ENCODE results near the gene PLK2.

The PLK2 gene

DNA sequence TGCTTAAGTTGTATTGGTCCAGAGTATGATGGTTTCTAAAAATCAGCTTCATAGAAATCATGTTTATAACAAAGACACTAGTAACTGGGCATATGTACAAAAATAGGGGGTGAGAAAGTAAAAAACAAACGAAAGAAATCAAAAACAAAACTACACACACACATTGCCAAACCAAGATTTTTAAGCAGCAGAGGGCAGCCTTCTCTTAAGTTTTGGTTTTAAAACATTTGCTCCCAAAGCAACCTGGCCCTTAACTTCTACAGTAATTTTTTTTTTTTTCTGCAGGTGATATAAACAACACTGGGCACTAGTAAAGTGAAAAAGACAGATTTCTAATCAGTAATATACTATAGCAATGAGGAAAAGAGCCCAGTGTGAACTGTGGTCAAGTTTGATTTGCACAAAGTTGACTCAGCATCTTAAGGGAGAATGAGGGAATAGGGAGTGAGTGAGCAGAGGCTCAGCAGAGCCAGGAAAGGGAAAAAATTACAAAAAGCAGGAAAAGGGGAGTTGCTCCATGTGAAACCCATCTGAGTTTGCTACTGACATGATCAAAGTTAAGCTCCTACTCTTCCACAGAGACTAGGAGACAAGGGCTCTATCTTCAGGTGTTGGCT, 18.0 kb upstream of the PLK2 start:
- DNase-seq: no peak

DNA sequence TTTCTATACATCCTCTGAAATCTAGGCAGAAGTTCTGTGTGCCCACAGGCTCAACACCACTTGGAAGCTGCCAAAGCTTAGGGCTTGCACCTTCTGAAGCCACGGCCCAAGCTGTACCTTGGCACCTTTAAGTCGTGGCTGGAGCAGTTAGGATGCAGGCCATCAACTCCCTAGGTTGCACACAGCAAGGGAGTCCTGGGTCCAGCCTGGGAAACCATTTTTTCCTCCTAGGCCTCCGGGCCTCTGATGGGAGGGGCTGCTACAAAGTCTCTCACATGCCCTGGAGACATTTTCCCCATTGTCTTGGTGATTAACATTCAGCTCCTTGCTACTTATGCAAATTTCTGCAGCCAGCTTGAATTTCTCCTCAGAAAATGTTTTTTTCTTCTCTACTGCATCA, 15.5 kb upstream of the PLK2 start:
- DNase-seq: no peak

DNA sequence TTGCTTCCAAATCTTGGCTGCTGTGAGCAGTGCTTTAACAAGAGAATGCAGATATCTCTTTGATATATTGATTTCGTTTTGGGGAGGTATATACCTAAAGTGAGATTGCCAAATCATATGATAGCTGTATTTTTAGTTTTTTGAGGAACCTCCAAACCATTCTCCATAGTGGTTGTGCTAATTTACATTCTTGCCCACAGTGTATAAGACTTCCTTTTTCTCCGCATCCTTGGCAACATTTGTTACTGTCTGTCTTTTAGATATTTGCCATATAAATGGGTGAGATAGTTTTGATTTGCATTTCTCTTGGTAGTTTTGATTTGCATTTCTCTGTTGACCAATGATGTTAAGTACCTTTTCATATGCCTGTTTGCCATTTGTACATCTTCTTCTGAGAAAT, 10.0 kb upstream of the PLK2 start:
- no peak for DNase-seq

DNA sequence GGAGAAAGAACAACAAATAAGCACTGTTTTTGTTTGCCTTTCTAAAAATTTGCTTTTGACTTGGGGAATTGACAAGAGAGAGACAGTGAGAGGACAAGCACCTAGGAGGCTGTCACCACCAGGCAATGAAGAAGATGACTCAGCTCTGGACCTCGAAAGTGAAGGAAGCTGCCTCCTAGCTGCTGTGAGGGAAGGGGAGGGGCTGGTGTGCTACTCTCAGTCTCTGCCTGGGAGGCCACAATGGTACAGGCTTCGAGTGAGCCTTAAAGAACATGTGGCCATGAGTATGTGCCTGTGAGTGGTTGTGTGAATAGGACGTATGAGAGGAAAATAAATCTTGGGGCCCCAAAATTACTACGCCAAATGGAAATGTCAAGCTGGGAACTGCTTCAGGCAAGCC, 7.1 kb upstream of the PLK2 start:
- DNase-seq: peak in 1 of 5 experiments; percentile 80

DNA sequence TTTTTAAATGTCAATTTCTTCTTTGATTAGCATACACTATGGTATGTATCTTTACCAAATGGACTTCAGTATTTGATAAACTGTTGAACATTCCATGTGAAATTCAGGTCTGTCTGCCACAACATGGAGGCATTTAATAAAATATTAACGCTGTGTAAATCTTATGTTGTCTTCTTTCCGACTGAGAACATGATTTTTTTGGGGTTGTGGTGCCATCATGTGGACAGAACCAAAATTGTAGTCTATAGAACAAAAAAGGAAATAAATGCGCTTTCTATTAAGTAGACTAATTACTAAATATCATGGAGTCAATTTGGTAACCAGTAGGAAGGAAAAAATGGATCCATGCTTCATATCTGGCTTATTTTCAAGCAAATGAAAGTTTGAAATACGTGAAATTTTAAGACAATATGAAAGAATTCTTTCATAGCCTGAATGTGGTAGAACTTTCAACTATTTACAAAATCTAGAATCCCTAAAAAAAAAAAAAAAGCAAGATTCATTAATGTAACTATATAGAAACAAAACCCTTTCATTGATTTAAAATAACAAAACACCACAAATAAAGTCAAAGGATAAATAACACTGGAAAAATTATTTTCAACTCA, 2.8 kb upstream of the PLK2 start:
- peak in 2 of 5 experiments; percentile 29 to 67 for DNase-seq

DNA sequence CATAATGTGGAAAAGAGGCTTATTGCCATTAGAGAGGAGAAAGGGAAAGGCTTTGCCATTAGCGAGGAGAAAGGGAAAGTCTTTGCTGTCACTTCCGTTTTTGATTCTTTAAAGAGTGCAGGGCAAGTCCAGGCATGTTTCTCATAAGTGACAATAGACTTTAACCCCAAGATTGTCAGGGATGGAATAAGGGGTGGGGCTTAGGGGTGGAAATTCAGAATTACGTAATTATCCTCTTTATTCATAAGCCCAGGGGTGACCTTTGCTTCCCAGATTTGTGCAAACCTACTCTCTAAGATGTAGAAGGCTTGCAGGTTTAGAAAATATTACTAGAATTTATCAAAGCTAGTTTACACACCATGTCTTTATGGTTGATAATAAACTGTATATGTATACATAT, 2.3 kb upstream of the PLK2 start:
- DNase-seq: peak in 1 of 5 experiments; percentile 21

DNA sequence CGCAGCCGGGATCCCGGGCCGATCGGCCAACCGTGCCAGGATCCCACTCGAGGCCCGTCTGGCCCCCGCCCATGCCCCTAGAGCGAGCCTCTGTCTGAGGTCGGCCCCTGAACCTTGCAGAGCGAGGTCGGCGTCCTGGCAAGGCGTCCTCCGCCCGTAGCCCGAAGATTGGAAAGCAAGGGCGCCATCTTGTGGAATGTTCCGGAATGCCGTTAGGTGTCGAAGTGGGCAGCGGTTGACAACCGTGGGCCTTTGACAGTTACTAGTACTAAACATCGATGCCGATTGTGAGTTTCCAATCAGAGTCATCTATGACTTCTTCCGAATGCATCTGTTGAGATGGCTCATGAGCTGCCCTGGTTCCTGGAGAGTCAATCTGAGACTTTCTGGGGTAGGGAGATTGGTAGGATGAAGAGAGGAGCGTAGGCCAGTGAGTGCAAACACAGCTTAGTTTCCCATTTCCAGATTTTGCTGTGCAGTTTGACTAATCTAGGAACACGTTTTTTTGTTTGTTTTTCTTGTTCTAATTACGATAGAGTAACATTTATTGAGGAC, 923 bp upstream of the PLK2 start:
- DNase-seq: peak; percentile 57 to 90 (median 75)

DNA sequence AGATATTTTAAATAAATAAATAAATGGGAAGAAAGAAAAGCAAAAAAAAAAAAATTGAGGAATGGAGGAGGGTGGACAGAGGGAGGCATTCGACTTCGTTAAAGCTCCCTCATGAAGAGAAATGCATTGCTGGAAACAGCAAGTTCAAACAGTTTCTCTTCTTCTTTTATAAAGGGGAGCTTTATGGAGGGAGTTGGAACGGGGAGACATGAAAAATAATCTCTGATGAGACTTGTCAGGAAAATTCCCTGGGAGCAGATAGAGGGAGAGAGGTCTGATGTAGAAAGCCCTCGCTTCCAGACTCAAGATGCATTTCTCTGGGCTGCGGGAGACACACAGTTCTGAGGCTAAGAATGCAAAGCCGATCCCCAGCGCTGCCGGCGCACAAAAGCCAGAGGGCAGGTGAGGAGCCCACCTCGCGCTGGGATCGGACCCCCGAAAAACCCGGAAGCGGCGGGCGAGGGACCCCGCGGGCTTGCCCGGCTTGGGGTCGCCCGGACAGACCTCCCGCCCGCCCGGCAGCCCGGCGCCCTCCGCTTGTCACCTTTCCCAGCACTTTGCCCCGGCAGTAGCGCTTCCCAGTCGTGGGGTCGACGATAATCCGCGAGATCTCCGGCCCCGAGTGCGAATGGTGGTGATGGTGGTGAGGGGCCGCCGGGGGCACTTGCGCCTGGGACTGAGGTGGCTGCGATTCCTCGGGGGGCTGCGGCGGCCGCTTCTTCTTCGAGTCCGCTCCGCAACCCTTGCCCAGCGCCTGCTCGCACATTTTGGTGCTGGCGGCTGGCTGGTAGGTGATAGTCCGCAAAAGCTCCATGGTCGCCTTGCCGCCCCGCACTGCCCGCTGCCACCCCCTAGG, 512 bp downstream of the PLK2 start:
- DNase-seq: peak in 2 of 5 experiments; percentile 11 to 20

DNA sequence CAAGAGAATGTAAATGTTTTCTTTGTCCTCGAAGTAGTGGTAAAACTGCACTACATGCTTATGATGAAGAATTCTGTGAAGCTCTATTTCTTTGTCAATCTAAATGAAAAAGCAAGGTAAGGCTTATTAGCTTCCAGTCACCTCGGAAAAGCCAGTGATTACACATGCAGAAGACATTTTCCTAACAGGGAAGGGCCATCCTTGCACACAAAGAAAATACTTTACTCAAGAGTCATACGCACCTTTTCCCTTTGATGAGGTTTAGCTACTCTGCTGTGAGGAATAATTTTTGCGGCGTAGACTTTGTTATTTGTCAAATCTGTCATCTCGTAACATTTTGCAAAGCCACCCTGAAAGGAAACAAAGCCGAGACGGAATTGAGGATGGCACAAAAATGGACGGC, 1.1 kb downstream of the PLK2 start:
- no peak for DNase-seq

DNA sequence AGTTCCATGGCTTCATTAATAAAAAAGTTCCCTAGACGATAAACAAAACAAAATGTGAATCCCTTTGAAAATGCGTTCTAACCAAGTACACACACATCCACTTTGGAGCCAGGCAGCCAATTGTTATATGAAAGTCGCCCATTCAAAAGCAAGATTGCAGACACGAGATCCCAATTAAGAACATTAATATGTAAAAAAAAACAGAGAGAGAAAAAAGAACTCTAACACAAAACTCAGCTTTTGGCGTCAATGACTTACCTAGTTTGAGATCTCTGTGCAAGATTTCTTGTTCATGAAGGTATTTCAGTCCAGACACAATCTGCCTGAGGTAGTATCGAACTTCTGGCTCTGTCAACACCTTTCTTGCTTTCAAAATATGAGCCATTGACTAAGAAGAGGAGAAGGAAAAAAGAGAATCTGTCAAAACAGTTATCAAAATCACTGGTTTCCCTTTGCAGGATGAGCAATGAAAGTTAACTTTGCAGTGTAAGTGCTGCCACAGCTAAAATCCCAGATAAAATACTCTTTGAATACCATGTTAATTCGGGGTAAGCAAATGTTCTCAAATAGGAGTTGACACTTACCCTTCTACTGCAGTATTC, 1.6 kb downstream of the PLK2 start:
- DNase-seq: no peak

DNA sequence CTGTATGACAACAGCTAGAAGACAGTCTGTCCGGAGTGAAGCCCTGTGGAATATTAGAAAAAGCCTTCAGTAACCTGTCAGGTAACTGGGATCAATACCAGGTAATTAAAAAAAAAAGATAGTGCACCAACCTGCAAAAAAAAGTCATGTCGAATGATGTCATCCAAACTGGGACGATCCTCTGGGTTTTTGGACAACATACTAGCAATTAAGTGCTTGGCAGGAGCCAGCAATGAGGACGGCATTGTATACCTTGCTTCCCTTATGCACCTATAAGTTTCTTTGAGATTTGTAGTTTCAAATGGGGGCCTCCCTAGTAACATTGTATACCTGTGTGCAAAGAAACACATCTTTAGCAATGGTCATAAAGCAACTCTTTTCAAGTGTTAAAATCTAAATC, 2.8 kb downstream of the PLK2 start:
- DNase-seq: no peak

DNA sequence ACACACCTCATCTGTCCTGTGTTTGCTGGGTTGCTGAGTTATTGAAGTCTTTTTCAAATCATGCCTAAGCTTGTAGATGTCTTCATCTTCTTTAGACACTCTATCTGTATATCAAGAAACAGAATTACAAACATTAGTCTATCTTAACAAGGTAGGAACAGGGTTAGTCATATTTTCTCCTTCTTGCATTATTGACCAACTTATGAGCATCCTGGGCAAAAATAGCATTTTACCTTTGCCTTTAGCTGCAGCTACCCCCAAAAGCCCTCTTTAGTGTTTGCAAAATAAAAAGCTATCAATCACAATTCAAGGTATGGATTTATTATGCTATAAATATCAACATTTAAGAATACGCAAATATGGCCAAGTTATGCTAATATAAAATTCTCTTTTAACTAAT, 3.4 kb downstream of the PLK2 start:
- no peak for DNase-seq

DNA sequence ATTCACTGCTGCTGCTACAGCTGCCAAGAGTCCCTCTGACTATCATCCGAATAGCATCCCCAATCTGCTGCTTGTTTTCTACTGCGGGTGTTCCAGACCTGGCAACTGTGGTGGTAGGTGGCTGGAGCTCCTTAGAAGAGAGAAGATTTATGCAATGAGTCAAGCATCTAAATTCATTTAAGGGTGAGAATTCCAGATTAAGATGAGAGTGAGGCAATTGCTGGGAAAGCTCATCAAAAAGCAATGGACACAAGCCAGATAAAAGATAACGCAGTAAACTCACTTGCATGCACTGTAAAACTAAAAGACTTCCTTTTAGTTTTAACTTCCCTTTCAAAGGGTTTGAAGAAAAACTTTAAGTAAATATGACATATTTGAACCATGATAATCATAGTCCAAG, 3.9 kb downstream of the PLK2 start:
- DNase-seq: no peak

DNA sequence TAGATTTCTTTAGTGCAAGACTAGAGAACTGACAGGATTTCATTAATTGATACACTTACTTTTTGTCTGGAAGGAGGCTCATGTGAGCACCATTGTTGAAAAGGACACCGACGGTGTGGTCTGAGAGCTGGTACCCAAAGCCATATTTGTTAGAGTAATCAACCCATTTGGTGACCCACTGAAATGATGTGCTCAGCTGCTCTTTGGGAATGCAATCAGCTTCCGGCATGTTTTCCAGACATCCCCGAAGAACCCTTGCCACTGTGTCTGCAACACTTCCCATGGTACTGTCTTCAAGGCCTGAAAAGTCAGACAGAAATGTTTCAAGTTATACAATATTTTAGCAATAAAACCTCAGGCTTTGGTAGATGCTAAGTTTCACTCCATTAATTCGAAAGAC, 4.4 kb downstream of the PLK2 start:
- DNase-seq: no peak

DNA sequence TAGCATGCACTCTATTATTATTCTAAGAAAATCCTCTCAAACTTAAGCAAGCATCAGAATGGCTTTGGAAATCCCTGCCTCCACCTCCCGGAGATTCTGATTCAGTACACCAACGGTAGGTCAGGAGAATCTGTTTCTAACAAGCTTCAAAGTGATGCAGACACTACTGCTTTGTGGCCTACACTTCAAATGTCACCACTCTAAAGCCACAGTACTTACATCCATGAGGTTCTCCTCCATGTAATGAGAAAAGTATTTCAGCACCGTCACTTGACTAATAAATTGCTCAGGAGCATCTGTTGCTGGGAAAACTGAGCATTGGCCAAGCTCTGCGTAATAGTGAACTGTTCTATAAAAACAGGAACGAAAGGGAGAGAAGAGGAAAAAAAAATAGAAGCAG, 4.8 kb downstream of the PLK2 start:
- DNase-seq: no peak

DNA sequence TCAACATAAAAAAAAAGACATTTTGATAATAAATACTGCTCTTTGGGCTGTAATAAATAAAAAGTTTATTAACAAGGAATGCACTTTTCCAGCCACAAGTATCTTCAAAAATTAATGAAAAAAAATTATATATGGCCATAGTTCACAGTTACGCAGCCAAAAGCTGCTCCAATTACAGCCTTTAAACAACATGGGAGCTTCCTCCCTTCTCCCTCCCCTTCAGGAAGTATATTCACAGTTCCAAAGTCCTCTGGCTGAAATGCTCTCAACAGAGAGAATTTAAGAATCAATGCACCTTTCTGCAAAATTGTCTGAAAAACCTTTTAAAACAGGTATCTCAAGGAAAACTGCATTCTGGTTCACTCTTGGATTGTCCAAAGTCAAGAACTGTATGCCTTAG, 5.9 kb downstream of the PLK2 start:
- no peak for DNase-seq

DNA sequence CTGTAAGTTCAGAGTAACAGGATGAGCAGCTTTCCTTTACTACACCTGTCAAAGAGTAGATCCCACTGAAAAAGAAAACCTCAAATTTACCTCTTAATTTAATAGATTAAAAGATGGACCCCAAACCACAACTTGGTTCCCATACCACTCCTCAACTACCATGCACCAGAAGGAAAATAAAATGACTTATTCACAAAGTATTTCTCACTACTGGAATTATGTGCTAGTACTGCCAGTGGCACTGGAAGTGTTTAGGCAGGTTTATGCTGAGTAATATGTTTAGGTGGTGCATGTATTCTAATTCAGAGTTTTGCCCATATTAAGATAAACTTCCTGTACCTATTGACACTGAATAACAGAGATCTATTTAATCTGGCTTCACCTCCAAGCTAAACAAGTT, 6.6 kb downstream of the PLK2 start:
- DNase-seq: no peak

DNA sequence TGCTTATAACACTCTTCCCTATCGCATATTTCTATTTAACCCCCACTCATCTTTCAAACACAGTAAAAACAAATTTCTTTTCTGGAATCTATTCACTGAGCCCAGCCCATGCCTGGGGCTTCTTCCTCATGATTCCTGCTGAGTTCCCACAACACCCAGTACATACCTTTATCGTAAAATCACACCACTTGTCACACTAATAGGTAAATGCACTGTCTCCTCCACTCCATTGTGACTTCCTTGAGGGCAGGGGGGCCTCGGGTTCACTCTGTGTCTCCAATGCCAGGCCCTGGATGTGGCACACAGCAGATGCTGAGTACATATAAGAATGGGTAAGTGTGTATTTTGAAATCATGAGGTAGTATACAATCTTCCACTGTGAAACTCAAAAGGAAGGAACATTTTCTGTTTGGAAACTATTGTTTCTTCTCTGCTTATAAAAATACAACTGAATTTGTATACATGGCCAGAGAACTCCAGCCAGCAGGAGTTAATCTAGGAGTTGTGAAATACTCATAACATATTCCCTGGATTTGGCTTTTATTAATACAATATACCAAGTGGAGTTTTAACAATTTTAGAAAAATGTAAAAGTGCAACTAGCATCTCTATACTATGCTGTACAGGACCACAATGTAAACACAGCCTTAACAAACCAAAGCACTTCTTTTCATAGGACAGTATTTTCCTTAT, 7.2 kb downstream of the PLK2 start:
- DNase-seq: no peak

DNA sequence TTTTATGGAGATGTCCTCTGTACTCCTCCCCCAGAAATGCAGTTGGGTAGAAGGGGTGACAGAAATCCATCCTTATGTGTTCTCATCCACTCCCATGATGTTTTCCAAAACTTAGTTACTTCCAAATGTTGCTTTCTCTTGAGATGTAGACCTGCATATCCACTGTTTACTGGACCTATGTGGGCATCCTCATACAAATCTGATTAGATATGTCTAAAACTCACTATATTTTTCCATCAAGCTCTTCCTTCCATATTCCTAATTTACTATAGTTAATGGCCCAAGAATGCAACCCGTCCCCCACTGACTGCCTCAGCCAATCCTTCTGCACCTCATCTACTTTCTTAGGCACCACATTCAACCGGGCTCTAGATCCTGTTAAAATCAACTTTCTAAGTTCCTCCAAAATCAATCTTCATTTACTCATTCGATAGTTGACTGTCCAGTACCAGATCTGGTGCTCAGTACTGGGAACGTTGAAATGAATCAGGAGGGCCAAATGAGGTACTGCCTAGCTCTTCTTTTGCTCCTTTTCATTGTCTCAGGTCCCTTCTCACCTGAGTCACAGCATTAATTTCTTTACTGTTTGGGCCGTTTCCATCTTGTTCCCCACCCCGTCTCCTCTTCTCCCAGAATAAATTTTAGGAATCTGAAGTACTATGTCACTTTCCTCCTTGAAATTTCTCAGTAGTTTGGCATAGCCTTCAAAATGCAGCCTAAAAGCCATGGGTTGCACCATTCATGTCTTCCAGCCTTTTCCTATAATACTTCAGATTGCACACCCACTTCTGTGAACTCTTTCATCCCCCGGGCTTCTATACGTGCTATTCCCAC, 7.9 kb downstream of the PLK2 start:
- no peak for DNase-seq

DNA sequence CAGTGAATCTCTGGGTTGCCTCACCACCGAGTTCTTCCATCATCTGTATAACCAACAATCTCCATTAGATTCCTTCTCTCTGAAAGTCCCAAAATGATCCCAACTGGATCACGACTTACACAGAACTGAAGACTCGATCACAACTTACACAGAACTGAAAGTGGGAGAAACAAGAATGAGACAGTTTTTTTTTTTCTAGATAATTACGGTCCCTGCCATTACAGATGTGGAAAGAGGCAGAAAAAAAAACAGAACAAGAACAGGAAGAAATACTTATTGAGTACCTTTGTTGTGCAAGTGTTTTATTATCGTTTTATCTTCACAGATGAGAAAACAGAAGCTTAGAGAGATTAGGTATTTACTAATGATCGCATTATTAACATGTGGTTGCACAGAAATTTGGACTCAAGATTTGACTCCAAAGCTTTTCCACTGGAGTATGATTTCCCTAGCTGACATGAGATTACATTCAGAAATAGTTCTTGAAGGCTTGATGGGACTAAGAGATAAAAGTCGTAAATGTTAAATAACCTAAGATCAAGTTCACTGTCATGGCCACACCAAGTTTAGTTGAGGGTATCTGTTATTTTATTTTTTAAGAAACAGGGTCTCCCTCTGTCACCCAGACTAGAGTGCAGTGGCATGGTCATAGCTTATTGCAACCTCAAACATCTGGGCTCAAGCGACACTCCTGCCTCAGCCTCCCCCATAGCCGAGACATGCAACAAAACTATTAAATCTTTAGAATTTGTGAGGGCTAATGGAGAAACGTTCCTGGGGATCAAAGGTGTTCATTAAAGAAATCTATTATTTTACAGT, 8.9 kb downstream of the PLK2 start:
- DNase-seq: no peak

DNA sequence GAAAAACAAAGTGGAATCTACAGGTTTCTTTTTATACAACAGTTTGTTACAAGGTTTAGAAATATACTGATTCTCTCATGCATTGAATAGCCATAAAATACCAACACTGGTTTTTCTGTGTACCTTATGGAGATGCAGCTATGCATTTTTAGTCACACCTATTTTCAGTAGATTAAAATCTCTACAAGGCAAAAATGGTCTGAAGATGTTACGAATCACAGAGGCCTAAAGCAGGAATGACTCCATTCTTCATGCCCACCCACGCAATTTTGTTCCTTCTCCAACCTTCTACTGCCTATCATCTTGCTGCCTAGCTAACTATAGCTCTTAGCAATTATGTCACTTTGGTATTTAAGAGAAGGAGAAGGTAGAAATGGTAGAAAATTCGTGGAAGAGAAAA, 9.9 kb downstream of the PLK2 start:
- DNase-seq: no peak
